ENCODE results near the gene GNG12.

- no peak for TF ChIP-seq POLR2AphosphoS5 (IDR thresholded peaks at IDR 0.05; ENCODE audit: low read depth, low read length)
- TF ChIP-seq CTCF (IDR thresholded peaks at IDR 0.05) = no peak; the same call in 1 of the 2 replicates
- no peak for TF ChIP-seq SIN3A (IDR thresholded peaks at IDR 0.05; ENCODE audit: borderline replicate concordance, insufficient read depth, low read depth, low read length)
Observed at GRCh38 chr1:67700692-67701410, 132.4 kb downstream of the GNG12 start.

Data from Panc1 (cell line).